Esophagus squamous epithelium (tissue), 4 donors: ENCODE results near the gene POLR2C.

Experiments
- POLR2A ChIP-seq, 4 donors: fragments of 450-650 bp; IDR thresholded peaks; one replicate each; pipeline ENCODE4 v1.6.1; 2017; ENCODE audit warnings: antibody characterized with exemption in 4 of 4, mild to moderate bottlenecking in 4 of 4, moderate library complexity in 3 of 4
- TF ChIP-seq, protein P1 (sequence below), 6 experiments: fragments of 450-650 bp in 4 of 6; fragments of 200-600 bp in 2 of 6; sonication (generic) in 2 of 6; IDR thresholded peaks; one replicate each; pipeline ENCODE4 v1.5.1; 2016 to 2019; ENCODE audit warnings: antibody characterized with exemption in 6 of 6, mild to moderate bottlenecking in 4 of 6, moderate library complexity in 4 of 6

- TF ChIP-seq, protein P1, sequence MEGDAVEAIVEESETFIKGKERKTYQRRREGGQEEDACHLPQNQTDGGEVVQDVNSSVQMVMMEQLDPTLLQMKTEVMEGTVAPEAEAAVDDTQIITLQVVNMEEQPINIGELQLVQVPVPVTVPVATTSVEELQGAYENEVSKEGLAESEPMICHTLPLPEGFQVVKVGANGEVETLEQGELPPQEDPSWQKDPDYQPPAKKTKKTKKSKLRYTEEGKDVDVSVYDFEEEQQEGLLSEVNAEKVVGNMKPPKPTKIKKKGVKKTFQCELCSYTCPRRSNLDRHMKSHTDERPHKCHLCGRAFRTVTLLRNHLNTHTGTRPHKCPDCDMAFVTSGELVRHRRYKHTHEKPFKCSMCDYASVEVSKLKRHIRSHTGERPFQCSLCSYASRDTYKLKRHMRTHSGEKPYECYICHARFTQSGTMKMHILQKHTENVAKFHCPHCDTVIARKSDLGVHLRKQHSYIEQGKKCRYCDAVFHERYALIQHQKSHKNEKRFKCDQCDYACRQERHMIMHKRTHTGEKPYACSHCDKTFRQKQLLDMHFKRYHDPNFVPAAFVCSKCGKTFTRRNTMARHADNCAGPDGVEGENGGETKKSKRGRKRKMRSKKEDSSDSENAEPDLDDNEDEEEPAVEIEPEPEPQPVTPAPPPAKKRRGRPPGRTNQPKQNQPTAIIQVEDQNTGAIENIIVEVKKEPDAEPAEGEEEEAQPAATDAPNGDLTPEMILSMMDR (IDR thresholded peaks at IDR 0.05): no peak
- TF ChIP-seq POLR2A (IDR thresholded peaks at IDR 0.05): no peak
Observed at GRCh38 chr16:57497121-57497520, 34.6 kb downstream of the POLR2C start.
